Breast epithelium (tissue), 3 donors: ENCODE results near the gene SLAMF1.
"Not testable (repeated sequence)": the region's sequence is repeated elsewhere in the genome, so short reads cannot be mapped to it uniquely, and the experiment has no call there.

Experiments
- POLR2A ChIP-seq: fragments of 450-650 bp; IDR thresholded peaks from one replicate; pipeline ENCODE4 v1.6.1; 2016; ENCODE audit warnings: antibody characterized with exemption, mild to moderate bottlenecking, moderate library complexity
- TF ChIP-seq, protein P1 (sequence below), 3 donors: fragments of 450-650 bp; IDR thresholded peaks; one replicate each; pipeline ENCODE4 v1.5.1; 2016 to 2017; ENCODE audit warnings: antibody characterized with exemption in 3 of 3, mild to moderate bottlenecking in 3 of 3, moderate library complexity in 3 of 3

- TF ChIP-seq POLR2A, result not testable (repeated sequence)
- TF ChIP-seq, protein P1, sequence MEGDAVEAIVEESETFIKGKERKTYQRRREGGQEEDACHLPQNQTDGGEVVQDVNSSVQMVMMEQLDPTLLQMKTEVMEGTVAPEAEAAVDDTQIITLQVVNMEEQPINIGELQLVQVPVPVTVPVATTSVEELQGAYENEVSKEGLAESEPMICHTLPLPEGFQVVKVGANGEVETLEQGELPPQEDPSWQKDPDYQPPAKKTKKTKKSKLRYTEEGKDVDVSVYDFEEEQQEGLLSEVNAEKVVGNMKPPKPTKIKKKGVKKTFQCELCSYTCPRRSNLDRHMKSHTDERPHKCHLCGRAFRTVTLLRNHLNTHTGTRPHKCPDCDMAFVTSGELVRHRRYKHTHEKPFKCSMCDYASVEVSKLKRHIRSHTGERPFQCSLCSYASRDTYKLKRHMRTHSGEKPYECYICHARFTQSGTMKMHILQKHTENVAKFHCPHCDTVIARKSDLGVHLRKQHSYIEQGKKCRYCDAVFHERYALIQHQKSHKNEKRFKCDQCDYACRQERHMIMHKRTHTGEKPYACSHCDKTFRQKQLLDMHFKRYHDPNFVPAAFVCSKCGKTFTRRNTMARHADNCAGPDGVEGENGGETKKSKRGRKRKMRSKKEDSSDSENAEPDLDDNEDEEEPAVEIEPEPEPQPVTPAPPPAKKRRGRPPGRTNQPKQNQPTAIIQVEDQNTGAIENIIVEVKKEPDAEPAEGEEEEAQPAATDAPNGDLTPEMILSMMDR (IDR thresholded peaks at IDR 0.05), result not testable (repeated sequence)
Observed at GRCh38 chr1:160582976-160583375, 63.9 kb downstream of the SLAMF1 start.
